CD14-positive monocyte (primary cell): ENCODE measurements around the gene OR7D4. TPM values are rescaled to one million over a fixed set of nuclear protein-coding genes. Genes with fewer than 3 reads are reported as not detected.

ENCODE experiments used
- DNase-seq, 3 donors: peaks; one replicate each; pipeline ENCODE4 v3.0.0-alpha.2; 2011 to 2022
- H2AFZ ChIP-seq: 2 replicates; pipeline ENCODE4 v1.6.0; 2012; ENCODE audit warnings: mild to moderate bottlenecking, low read depth, low read length, inconsistent platforms; ENCODE audit not compliant: insufficient read depth, poor library complexity, severe bottlenecking
- H3K27ac ChIP-seq, 2 donors: 1 replicate in 1 of 2; 2 replicates in 1 of 2; pipeline ENCODE4 v1.5.1; 2012 to 2013; ENCODE audit warnings: low read length in 2 of 2, control low read depth in 1 of 2, inconsistent platforms in 1 of 2, low read depth in 1 of 2, mild to moderate bottlenecking in 1 of 2
- H3K27me3 ChIP-seq, 2 donors: one replicate each; pipeline versions ENCODE4 v1.6.0 to v1.6.1; 2011 to 2013; ENCODE audit warnings: low read length in 2 of 2; ENCODE audit not compliant: control insufficient read depth in 2 of 2, insufficient read depth in 2 of 2
- H3K36me3 ChIP-seq, 2 donors: replicated peaks in 1 of 2; 1 replicate in 1 of 2; 2 replicates in 1 of 2; pipeline versions ENCODE4 v1.5.1 to v1.6.1; 2012 to 2013; ENCODE audit warnings: low read length in 2 of 2, control low read depth in 1 of 2, inconsistent platforms in 1 of 2, mild to moderate bottlenecking in 1 of 2; ENCODE audit not compliant: insufficient read depth in 2 of 2, control insufficient read depth in 1 of 2
- H3K4me1 ChIP-seq, 2 donors: 1 replicate in 1 of 2; 2 replicates in 1 of 2; pipeline versions ENCODE4 v1.5.1 to v1.6.1; 2012 to 2013; ENCODE audit warnings: low read length in 2 of 2, control low read depth in 1 of 2, inconsistent platforms in 1 of 2, mild to moderate bottlenecking in 1 of 2, moderate library complexity in 1 of 2; ENCODE audit not compliant: insufficient read depth in 2 of 2, control insufficient read depth in 1 of 2
- H3K4me2 ChIP-seq: replicated peaks from 2 replicates; pipeline ENCODE3; 2012; ENCODE audit warnings: low read length, moderate library complexity, mild to moderate bottlenecking; ENCODE audit not compliant: poor library complexity, severe bottlenecking; ENCODE audit errors: extremely low read depth
- H3K4me3 ChIP-seq, 3 experiments: fragments of 200-600 bp in 1 of 3; sonication (generic) in 1 of 3; replicated peaks in 1 of 3; 1 replicate in 2 of 3; 2 replicates in 1 of 3; pipeline ENCODE4 v1.5.1; 2011 to 2013; ENCODE audit warnings: low read length in 3 of 3, mild to moderate bottlenecking in 3 of 3, control low read depth in 2 of 3, low read depth in 2 of 3, inconsistent platforms in 1 of 3, moderate library complexity in 1 of 3
- H3K79me2 ChIP-seq: 2 replicates; pipeline ENCODE4 v1.6.0; 2012; ENCODE audit warnings: mild to moderate bottlenecking, control low read depth, inconsistent platforms, low read length, moderate library complexity; ENCODE audit not compliant: insufficient read depth
- H3K9ac ChIP-seq: 2 replicates; pipeline ENCODE4 v1.6.0; 2017; ENCODE audit warnings: low read length, mild to moderate bottlenecking; ENCODE audit not compliant: insufficient read depth, poor library complexity, severe bottlenecking
- H3K9me3 ChIP-seq, 2 donors: replicated peaks in 1 of 2; 1 replicate in 1 of 2; 2 replicates in 1 of 2; pipeline versions ENCODE4 v1.5.1 to v1.6.1; 2012 to 2013; ENCODE audit warnings: low read length in 2 of 2, control low read depth in 1 of 2; ENCODE audit not compliant: control insufficient read depth in 1 of 2, insufficient read depth in 1 of 2
- H4K20me1 ChIP-seq: 2 replicates; pipeline ENCODE4 v1.6.0; 2012; ENCODE audit warnings: mild to moderate bottlenecking, low read length, control low read depth, moderate library complexity; ENCODE audit not compliant: insufficient read depth
- H3K27ac Mint-ChIP-seq, 7 donors: one replicate each; pipeline ENCODE4 v1.8.0; 2020; ENCODE audit warnings: mild to moderate bottlenecking in 7 of 7, mixed read lengths in 7 of 7, moderate library complexity in 6 of 7, inconsistent platforms in 2 of 7
- H3K27me3 Mint-ChIP-seq, 3 donors: one replicate each; pipeline ENCODE4 v1.8.0; 2021 to 2022; ENCODE audit warnings: low read depth in 3 of 3, mild to moderate bottlenecking in 3 of 3, mixed read lengths in 3 of 3, moderate library complexity in 3 of 3, inconsistent platforms in 1 of 3
- H3K36me3 Mint-ChIP-seq, 2 donors: one replicate each; pipeline ENCODE4 v1.8.0; 2020; ENCODE audit warnings: mixed read lengths in 2 of 2, inconsistent platforms in 1 of 2, mild to moderate bottlenecking in 1 of 2
- H3K4me1 Mint-ChIP-seq: one replicate; pipeline ENCODE4 v1.8.0; 2020; ENCODE audit warnings: mild to moderate bottlenecking, mixed read lengths
- H3K4me3 Mint-ChIP-seq, 2 donors: one replicate each; pipeline ENCODE4 v1.8.0; 2020; ENCODE audit warnings: mild to moderate bottlenecking in 2 of 2, mixed read lengths in 2 of 2, moderate library complexity in 1 of 2
- H3K9me3 Mint-ChIP-seq, 7 donors: one replicate each; pipeline ENCODE4 v1.8.0; 2020 to 2022; ENCODE audit warnings: mixed read lengths in 7 of 7, mild to moderate bottlenecking in 6 of 7, moderate library complexity in 6 of 7, inconsistent platforms in 2 of 7
- CTCF ChIP-seq: fragments of 200-600 bp; IDR thresholded peaks from one replicate; pipeline ENCODE4 v1.8.0; 2022; ENCODE audit warnings: antibody characterized with exemption, mild to moderate bottlenecking
- WGBS: methylation state at CpG from one replicate; pipeline ENCODE4 v1.1.5; 2013; ENCODE audit warnings: missing lambda C conversion rate; ENCODE audit not compliant: insufficient coverage; 5-methylcytosine and 5-hydroxymethylcytosine counted together
- intact Hi-C, 2 donors: fragments of 100-400 bp; cut with micrococcal nuclease; formaldehyde crosslinking; loops; one replicate each; pipeline versions ENCODE4 v1.15.0 to v1.15.1; 2023
- polyA plus RNA-seq, 3 donors: library from polyadenylated mRNA; depleted of rRNA in 1 of 3; unstranded in 2 of 3; stranded (reverse) in 1 of 3; fragments of 300-500 nt in 2 of 3; fragments of >200 nt in 1 of 3; fragmentation: Illumina TruSeq in 2 of 3; gene quantifications; 1 replicate in 2 of 3; 2 replicates in 1 of 3; pipeline ENCODE4 v1.2.3, GENCODE V29; 2012 to 2021

The OR7D4 gene
- polyA plus RNA-seq, 3 donors = not detected

- Histone ChIP-seq H3K4me2 (peak overlapping the region; percentile 43), H3K27ac (peak overlapping the region in 1 of 2 donors; percentile 55), H3K4me3 (peak overlapping the region in 1 of 3 experiments; percentile 3), H3K9me3 (peaks cover 11 to 14% of the 10 kb centered on the region in 2 donors), H3K9ac (no peak overlapping the region), H3K36me3 (peaks cover 7 to 22% of the 10 kb centered on the region in 2 donors), H2AFZ (no peak overlapping the region), H3K4me1 (peaks cover 2 to 13% of the 10 kb centered on the region in 2 donors), H3K27me3 (no peaks in the 10 kb centered on the region), H4K20me1 (no peaks in the 10 kb centered on the region), H3K79me2 (no peaks in the 10 kb centered on the region)
- H3K36me3 Mint-ChIP-seq = peaks cover 42 to 54% of the 10 kb centered on the region in 2 donors
- H3K4me1 Mint-ChIP-seq = no peaks in the 10 kb centered on the region
- WGBS = 20% methylated on average over 1 of the region's 4 CpGs
- peak in 1 of 3 donors; percentile 2 for DNase-seq
- peak overlapping the region in 3 of 7 donors; percentile 33 to 73 (median 36) for H3K27ac Mint-ChIP-seq
- TF ChIP-seq CTCF = no peak
- peaks cover 0 to 1% (median 1%) of the 10 kb centered on the region in 3 donors for H3K27me3 Mint-ChIP-seq
- no peak overlapping the region for H3K4me3 Mint-ChIP-seq
- peaks cover 3 to 16% (median 11%) of the 10 kb centered on the region in 7 donors for H3K9me3 Mint-ChIP-seq
- intact Hi-C loops = no loop called here
Observed at GRCh38 chr19:9166846-9167245, 52.5 kb downstream of the OR7D4 start.

- H3K79me2 ChIP-seq = no peaks in the 10 kb centered on the region
- H3K27me3 Mint-ChIP-seq = peaks cover 0 to 1% (median 1%) of the 10 kb centered on the region in 3 donors
- H3K4me2 ChIP-seq = no peak overlapping the region
- H3K9ac ChIP-seq = no peak overlapping the region
- peaks cover 2 to 13% of the 10 kb centered on the region in 2 donors for H3K4me1 ChIP-seq
- H3K4me3 ChIP-seq = no peak overlapping the region
- peaks cover 18 to 32% (median 25%) of the 10 kb centered on the region in 7 donors for H3K9me3 Mint-ChIP-seq
- no peak for DNase-seq
- no peak overlapping the region for H3K4me3 Mint-ChIP-seq
- no peak for TF ChIP-seq CTCF
- H3K36me3 ChIP-seq = peaks cover 22 to 38% of the 10 kb centered on the region in 2 donors
- H3K4me1 Mint-ChIP-seq = no peaks in the 10 kb centered on the region
- intact Hi-C loops = no loop called here
- peaks cover 27 to 30% of the 10 kb centered on the region in 2 donors for H3K9me3 ChIP-seq
- H3K27ac Mint-ChIP-seq = no peak overlapping the region
- no CpG with 5 or more reads among the region's 3 CpGs for WGBS
- no peak overlapping the region for H3K27ac ChIP-seq
- no peaks in the 10 kb centered on the region for H4K20me1 ChIP-seq
- H3K36me3 Mint-ChIP-seq = peaks cover 58 to 70% of the 10 kb centered on the region in 2 donors
- H3K27me3 ChIP-seq = no peaks in the 10 kb centered on the region
- no peak overlapping the region for H2AFZ ChIP-seq
Observed at GRCh38 chr19:9165261-9165660, 54.1 kb downstream of the OR7D4 start.
